ENCODE data around the gene NMNAT2.

GRCh38 chr1:183313063-183313462 lies 105.1 kb downstream of the NMNAT2 start:
- TF ChIP-seq CTCF (IDR thresholded peaks at IDR 0.05): no peak
- TF ChIP-seq EP300 (IDR thresholded peaks at IDR 0.05): no peak
- no peak for TF ChIP-seq POLR2A (IDR thresholded peaks at IDR 0.05)
- no peak for TF ChIP-seq POLR2AphosphoS5 (IDR thresholded peaks at IDR 0.05)
